B cell (primary cell): ENCODE measurements around the gene PET100. TPM values are rescaled to one million over a fixed set of nuclear protein-coding genes. Genes with fewer than 3 reads are reported as not detected.
A peak's percentile ranks its signal among the peaks of the same experiment; 100 is the strongest.

Experiments
- ATAC-seq: fragments of 200-7000 bp; cut with Tn5 transposase; one replicate; pipeline ENCODE4 v1.10.0; 2021; ENCODE audit warnings: low read depth, mild to moderate bottlenecking, moderate number of reproducible peaks, moderate library complexity
- CTCF ChIA-PET: fragments of 350-600 bp; sonication (Branson Sonifier 250); formaldehyde crosslinking; loops from one replicate; lab custom pipeline; 2021; ENCODE audit warnings: antibody characterized with exemption, inconsistent platforms; lab: Charles Lee
- POLR2A ChIA-PET: fragments of 350-600 bp; sonication (Branson Sonifier 250); formaldehyde crosslinking; loops from one replicate; lab custom pipeline; 2021; ENCODE audit warnings: antibody characterized with exemption; lab: Charles Lee
- DNase-seq: peaks from one replicate; pipeline ENCODE4 v3.0.0; 2013
- H2AFZ ChIP-seq: 2 replicates; pipeline ENCODE4 v1.6.1; 2012; ENCODE audit warnings: mild to moderate bottlenecking, low read depth, low read length; ENCODE audit not compliant: insufficient read depth, poor library complexity, severe bottlenecking
- H3K27ac ChIP-seq, 2 donors: 1 replicate in 1 of 2; 2 replicates in 1 of 2; pipeline ENCODE4 v1.5.1; 2012 to 2013; ENCODE audit warnings: low read length in 2 of 2, mild to moderate bottlenecking in 2 of 2, moderate library complexity in 1 of 2
- H3K27me3 ChIP-seq, 4 experiments: fragments of 200-600 bp in 1 of 4; sonication (generic) in 1 of 4; replicated peaks in 1 of 4; 1 replicate in 2 of 4; 2 replicates in 2 of 4; pipeline versions ENCODE4 v1.6.1 to v1.7.0; 2013 to 2016; ENCODE audit warnings: low read length in 3 of 4, mild to moderate bottlenecking in 2 of 4, mixed read lengths in 1 of 4, moderate library complexity in 1 of 4; ENCODE audit not compliant: insufficient read depth in 4 of 4, control insufficient read depth in 3 of 4; ENCODE audit errors: control extremely low read depth in 1 of 4
- H3K36me3 ChIP-seq, 2 experiments: replicated peaks in 1 of 2; 1 replicate in 1 of 2; 2 replicates in 1 of 2; pipeline versions ENCODE4 v1.6.1 to v1.7.1; 2013; ENCODE audit warnings: low read length in 1 of 2; ENCODE audit not compliant: insufficient read depth in 2 of 2, control insufficient read depth in 1 of 2; ENCODE audit errors: control extremely low read depth in 1 of 2, extremely low read depth in 1 of 2
- H3K4me1 ChIP-seq, 2 donors: fragments of 200-600 bp in 1 of 2; sonication (generic) in 1 of 2; 1 replicate in 1 of 2; 2 replicates in 1 of 2; pipeline versions ENCODE4 v1.5.1 to v1.6.1; 2013 to 2017; ENCODE audit warnings: low read length in 2 of 2; ENCODE audit not compliant: control insufficient read depth in 2 of 2, insufficient read depth in 2 of 2
- H3K4me2 ChIP-seq: replicated peaks from 2 replicates; pipeline ENCODE3; 2012; ENCODE audit warnings: mild to moderate bottlenecking, low read depth, low read length; ENCODE audit not compliant: poor library complexity, severe bottlenecking
- H3K4me3 ChIP-seq, 5 experiments: fragments of 200-600 bp in 1 of 5; sonication (generic) in 1 of 5; 1 replicate in 3 of 5; 2 replicates in 2 of 5; pipeline versions ENCODE4 v1.5.1 to v1.7.0; 2011 to 2016; ENCODE audit warnings: low read length in 4 of 5, mild to moderate bottlenecking in 4 of 5, low read depth in 2 of 5, control low read depth in 1 of 5, moderate library complexity in 1 of 5; ENCODE audit not compliant: insufficient read depth in 1 of 5; ENCODE audit errors: control extremely low read depth in 1 of 5, extremely low read depth in 1 of 5
- H3K79me2 ChIP-seq: fragments of 200-600 bp; sonication (generic); one replicate; pipeline ENCODE4 v1.6.0; 2016; ENCODE audit warnings: low read length; ENCODE audit not compliant: control insufficient read depth, insufficient read depth
- H3K9ac ChIP-seq: fragments of 200-600 bp; sonication (generic); 2 replicates; pipeline ENCODE4 v1.6.1; 2017; ENCODE audit warnings: mild to moderate bottlenecking, low read length, moderate library complexity
- H3K9me3 ChIP-seq, 3 donors: one replicate each; pipeline versions ENCODE4 v1.6.1 to v1.7.1; 2013; ENCODE audit warnings: low read length in 2 of 3; ENCODE audit not compliant: control insufficient read depth in 2 of 3, insufficient read depth in 1 of 3; ENCODE audit errors: control extremely low read depth in 1 of 3
- H4K20me1 ChIP-seq: 2 replicates; pipeline ENCODE4 v1.6.0; 2012; ENCODE audit warnings: mild to moderate bottlenecking, low read length; ENCODE audit not compliant: insufficient read depth, control insufficient read depth, poor library complexity, severe bottlenecking
- H3K27ac Mint-ChIP-seq: one replicate; pipeline ENCODE4 v1.8.0; 2021; ENCODE audit warnings: mixed read lengths
- H3K27me3 Mint-ChIP-seq: one replicate; pipeline ENCODE4 v1.8.0; 2021; ENCODE audit warnings: mixed read lengths
- H3K4me1 Mint-ChIP-seq: one replicate; pipeline ENCODE4 v1.8.0; 2021; ENCODE audit warnings: mixed read lengths
- H3K4me3 Mint-ChIP-seq: one replicate; pipeline ENCODE4 v1.8.0; 2021; ENCODE audit warnings: mixed read lengths
- H3K9me3 Mint-ChIP-seq: one replicate; pipeline ENCODE4 v1.8.0; 2022; ENCODE audit warnings: mixed read lengths; ENCODE audit not compliant: insufficient read depth
- CTCF ChIP-seq: fragments of 200-600 bp; IDR thresholded peaks from one replicate; pipeline ENCODE4 v1.8.0; 2022; ENCODE audit warnings: antibody characterized with exemption, mild to moderate bottlenecking
- EZH2 ChIP-seq: IDR thresholded peaks from 2 replicates; pipeline ENCODE4 v1.6.1; 2012; ENCODE audit warnings: borderline replicate concordance, low read depth, mild to moderate bottlenecking, moderate library complexity, low read length; ENCODE audit not compliant: insufficient read depth, poor library complexity, severe bottlenecking
- WGBS: methylation state at CpG from one replicate; pipeline ENCODE4 v1.1.5; 2013; ENCODE audit warnings: missing lambda C conversion rate; ENCODE audit not compliant: insufficient coverage; 5-methylcytosine and 5-hydroxymethylcytosine counted together
- intact Hi-C: fragments of 100-400 bp; cut with micrococcal nuclease; formaldehyde crosslinking; loops from one replicate; pipeline ENCODE4 v1.10.0; 2022
- polyA plus RNA-seq: library from polyadenylated mRNA; depleted of rRNA; stranded (reverse); fragments of >200 nt; gene quantifications from 2 replicates; pipeline ENCODE4 v1.2.3, GENCODE V29; 2012
- total RNA-seq, 2 donors: library from RNA; stranded (reverse); fragments of 120-200 nt in 1 of 2; gene quantifications; 1 replicate in 1 of 2; 2 replicates in 1 of 2; pipeline versions ENCODE4 v1.2.3 to v1.2.4, GENCODE V29; 2013 to 2022

Gene PET100
- total and polyA plus RNA-seq, 2 donors (not counting 1 experiment from before 2014, with no cell fraction given), result 31.3 to 100 TPM

- ChIA-PET CTCF (interaction anchor here (1.8 to 2.1 kb wide), 2 partner anchors 10 to 71 kb away, joined by 5 to 7 read pairs; no protein-coding TSS in a partner anchor), POLR2A (no interaction called here)
- no peak overlapping the region for H3K9ac ChIP-seq
- H3K27me3 ChIP-seq, result no peaks in the 10 kb centered on the region
- Mint-ChIP-seq H3K9me3 (no peaks in the 10 kb centered on the region), H3K27me3 (no peaks in the 10 kb centered on the region), H3K27ac (no peak overlapping the region), H3K4me3 (peak overlapping the region; percentile 48), H3K4me1 (peaks cover 38% of the 10 kb centered on the region)
- no peak for DNase-seq
- H3K36me3 ChIP-seq, result peaks cover 4 to 29% of the 10 kb centered on the region in 2 experiments
- no peak for TF ChIP-seq CTCF
- TF ChIP-seq EZH2, result no peak
- no peak for ATAC-seq
- H3K4me3 ChIP-seq, result no peak overlapping the region
- H3K4me2 ChIP-seq, result no peak overlapping the region
- peaks cover 0 to 14% (median 0%) of the 10 kb centered on the region in 3 donors for H3K9me3 ChIP-seq
- intact Hi-C loops, result no loop called here
- H3K79me2 ChIP-seq, result peaks cover 46% of the 10 kb centered on the region
- H4K20me1 ChIP-seq, result peaks cover 37% of the 10 kb centered on the region
- WGBS, result 99% methylated on average over 12 of the region's 12 CpGs
- H3K4me1 ChIP-seq, result peaks cover 17 to 21% of the 10 kb centered on the region in 2 donors
- H2AFZ ChIP-seq, result no peak overlapping the region
- H3K27ac ChIP-seq, result no peak overlapping the region
Observed at GRCh38 chr19:7638802-7639465, 9.3 kb downstream of the PET100 start.

GRCh38 chr19:7639863-7640348 is 10.3 kb downstream of the PET100 start:
- WGBS, result over 99% methylated on average over 13 of the region's 13 CpGs
- peaks cover 17 to 21% of the 10 kb centered on the region in 2 donors for H3K4me1 ChIP-seq
- Mint-ChIP-seq H3K27ac (no peak overlapping the region), H3K9me3 (no peaks in the 10 kb centered on the region), H3K4me3 (peak overlapping the region; percentile 27), H3K27me3 (no peaks in the 10 kb centered on the region), H3K4me1 (peaks cover 33% of the 10 kb centered on the region)
- peaks cover 0 to 14% (median 0%) of the 10 kb centered on the region in 3 donors for H3K9me3 ChIP-seq
- no peak overlapping the region for H3K4me2 ChIP-seq
- DNase-seq, result no peak
- peaks cover 40% of the 10 kb centered on the region for H4K20me1 ChIP-seq
- ChIA-PET POLR2A (no interaction called here), CTCF (no interaction called here)
- H3K27me3 ChIP-seq, result no peaks in the 10 kb centered on the region
- TF ChIP-seq CTCF, result no peak
- H2AFZ ChIP-seq, result no peak overlapping the region
- intact Hi-C loops, result no loop called here
- H3K9ac ChIP-seq, result no peak overlapping the region
- H3K79me2 ChIP-seq, result peaks cover 42% of the 10 kb centered on the region
- no peak overlapping the region for H3K4me3 ChIP-seq
- H3K27ac ChIP-seq, result no peak overlapping the region
- peaks cover 4 to 35% of the 10 kb centered on the region in 2 experiments for H3K36me3 ChIP-seq
- no peak for ATAC-seq
